ENCODE measurements around the gene NCOA1. TPM values are rescaled to one million over a fixed set of nuclear protein-coding genes. Genes with fewer than 3 reads are reported as not detected.

The NCOA1 gene
- total and polyA plus RNA-seq, 4 experiments from 2014 or later, result 5.9 to 46.2 (median 34.8) TPM

DNA sequence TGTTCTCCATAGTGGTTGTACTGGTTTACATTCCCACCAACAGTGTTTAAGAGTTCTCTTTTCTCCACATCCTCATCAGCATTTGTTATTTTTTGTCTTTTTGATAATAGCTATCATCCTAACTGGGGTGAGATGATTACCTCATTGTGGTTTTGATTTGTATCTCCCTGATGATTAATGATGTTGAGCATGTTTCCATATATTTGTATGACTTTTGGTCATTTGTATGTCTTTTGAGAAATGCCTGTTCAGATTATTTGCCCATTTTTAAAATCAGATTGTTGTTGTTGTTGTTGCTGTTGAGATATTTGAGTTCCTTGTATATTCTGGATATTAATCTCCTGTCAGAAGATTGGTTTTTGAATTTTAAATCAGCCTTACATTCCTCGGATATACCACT is 147.5 kb downstream of the NCOA1 start:
- Mint-ChIP-seq H3K4me3 (no peak overlapping the region), H3K36me3 (peaks cover 1 to 16% of the 10 kb centered on the region in 2 donors), H3K9me3 (peaks cover 0 to 4% (median 0%) of the 10 kb centered on the region in 8 donors), H3K27me3 (no peaks in the 10 kb centered on the region), H3K4me1 (peaks cover 5 to 20% (median 8%) of the 10 kb centered on the region in 4 donors), H3K27ac (no peak overlapping the region)
- DNase-seq, result no peak
- H3K4me3 ChIP-seq (ENCODE audit: low read length in 2 of 2), result no peak overlapping the region
- H3K36me3 ChIP-seq (ENCODE audit: insufficient read depth, low read length), result peaks cover under 1% of the 10 kb centered on the region
- ChIA-PET CTCF (ENCODE audit: partially characterized antibody) (no interaction called here), POLR2A (ENCODE audit: partially characterized antibody) (no interaction called here)
- intact Hi-C loops (cut with micrococcal nuclease), result no loop called here
- no peaks in the 10 kb centered on the region for H3K27me3 ChIP-seq (ENCODE audit: insufficient read depth, low read length)
- no peaks in the 10 kb centered on the region for H3K4me1 ChIP-seq (ENCODE audit: insufficient read depth, low read length)
- H3K9me3 ChIP-seq (ENCODE audit: control insufficient read depth in 1 of 2, low read length in 2 of 2), result no peaks in the 10 kb centered on the region
- H3K27ac ChIP-seq (ENCODE audit: low read depth, low read length), result no peak overlapping the region

DNA sequence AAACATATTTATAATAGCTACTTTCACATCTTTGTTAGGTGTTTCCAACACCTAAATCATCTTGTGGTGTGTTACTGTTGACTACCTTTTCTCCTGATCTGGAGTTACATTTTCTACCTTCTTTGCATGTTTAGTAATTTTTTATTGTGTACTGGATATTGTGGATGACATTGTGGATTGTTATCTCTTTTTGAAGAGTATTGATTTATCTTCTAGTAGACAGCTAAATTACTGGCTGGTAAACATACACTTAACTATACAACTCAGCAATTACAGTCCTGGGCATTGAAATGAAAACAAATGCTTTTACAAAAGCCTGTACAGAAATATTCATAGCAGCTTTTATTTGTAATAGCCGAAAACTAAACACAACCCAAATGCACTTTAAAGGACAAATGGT is 151.3 kb downstream of the NCOA1 start:
- no peaks in the 10 kb centered on the region for H3K9me3 ChIP-seq (ENCODE audit: control insufficient read depth in 1 of 2, low read length in 2 of 2)
- Mint-ChIP-seq H3K9me3 (peaks cover 0 to 4% (median 0%) of the 10 kb centered on the region in 8 donors), H3K27me3 (no peaks in the 10 kb centered on the region), H3K4me1 (peaks cover 5 to 13% (median 7%) of the 10 kb centered on the region in 4 donors), H3K36me3 (peaks cover 6 to 16% of the 10 kb centered on the region in 2 donors), H3K4me3 (no peak overlapping the region), H3K27ac (no peak overlapping the region)
- POLR2A ChIA-PET (ENCODE audit: partially characterized antibody), result interaction anchor here (0.6 kb wide), 1 partner anchor 106 kb away, joined by 4 read pairs; no protein-coding TSS in a partner anchor
- H3K27ac ChIP-seq (ENCODE audit: low read depth, low read length), result no peak overlapping the region
- H3K27me3 ChIP-seq (ENCODE audit: insufficient read depth, low read length), result no peaks in the 10 kb centered on the region
- intact Hi-C loops (cut with micrococcal nuclease), result no loop called here
- DNase-seq, result no peak
- H3K4me3 ChIP-seq (ENCODE audit: low read length in 2 of 2), result no peak overlapping the region
- H3K4me1 ChIP-seq (ENCODE audit: insufficient read depth, low read length), result no peaks in the 10 kb centered on the region
- CTCF ChIA-PET (ENCODE audit: partially characterized antibody), result interaction anchor here (0.6 kb wide), 1 partner anchor 169 kb away, joined by 3 read pairs; no protein-coding TSS in a partner anchor
- peaks cover 6% of the 10 kb centered on the region for H3K36me3 ChIP-seq (ENCODE audit: insufficient read depth, low read length)

DNA sequence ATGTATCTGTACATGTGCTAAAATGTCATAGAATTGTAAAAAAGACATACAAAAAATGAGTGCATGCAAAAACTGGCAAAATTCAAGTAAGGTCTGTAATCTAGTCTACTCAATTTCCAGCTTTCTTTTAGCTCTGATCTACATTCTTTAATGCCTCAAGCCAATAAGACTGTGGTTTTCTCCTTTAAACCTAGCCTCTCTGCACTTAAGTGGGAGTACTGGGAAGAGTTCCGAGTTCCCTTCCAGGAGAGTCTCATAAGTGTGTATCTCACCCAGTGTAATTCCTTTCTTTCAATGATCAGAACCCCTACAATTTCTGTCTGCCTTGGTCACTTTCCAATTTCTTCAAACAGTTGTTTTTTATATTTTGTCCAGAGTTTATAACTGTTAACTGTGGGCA is 152.0 kb downstream of the NCOA1 start:
- DNase-seq, result no peak
- Histone ChIP-seq H3K27ac (ENCODE audit: low read depth, low read length) (no peak overlapping the region), H3K9me3 (ENCODE audit: control insufficient read depth in 1 of 2, low read length in 2 of 2) (no peaks in the 10 kb centered on the region), H3K27me3 (ENCODE audit: insufficient read depth, low read length) (no peaks in the 10 kb centered on the region), H3K36me3 (ENCODE audit: insufficient read depth, low read length) (peaks cover 6% of the 10 kb centered on the region), H3K4me1 (ENCODE audit: insufficient read depth, low read length) (no peaks in the 10 kb centered on the region), H3K4me3 (ENCODE audit: low read length in 2 of 2) (no peak overlapping the region)
- Mint-ChIP-seq H3K36me3 (peaks cover 8 to 12% of the 10 kb centered on the region in 2 donors), H3K27ac (no peak overlapping the region), H3K4me3 (no peak overlapping the region), H3K27me3 (no peaks in the 10 kb centered on the region), H3K4me1 (peaks cover 5 to 13% (median 7%) of the 10 kb centered on the region in 4 donors), H3K9me3 (peaks cover 0 to 4% (median 0%) of the 10 kb centered on the region in 8 donors)
- intact Hi-C loops (cut with micrococcal nuclease), result no loop called here
- CTCF ChIA-PET (ENCODE audit: partially characterized antibody), result interaction anchor here (0.6 kb wide), 1 partner anchor 168 kb away, joined by 3 read pairs; no protein-coding TSS in a partner anchor
- POLR2A ChIA-PET (ENCODE audit: partially characterized antibody), result interaction anchor here (0.6 kb wide), 1 partner anchor 105 kb away, joined by 4 read pairs; no protein-coding TSS in a partner anchor

DNA sequence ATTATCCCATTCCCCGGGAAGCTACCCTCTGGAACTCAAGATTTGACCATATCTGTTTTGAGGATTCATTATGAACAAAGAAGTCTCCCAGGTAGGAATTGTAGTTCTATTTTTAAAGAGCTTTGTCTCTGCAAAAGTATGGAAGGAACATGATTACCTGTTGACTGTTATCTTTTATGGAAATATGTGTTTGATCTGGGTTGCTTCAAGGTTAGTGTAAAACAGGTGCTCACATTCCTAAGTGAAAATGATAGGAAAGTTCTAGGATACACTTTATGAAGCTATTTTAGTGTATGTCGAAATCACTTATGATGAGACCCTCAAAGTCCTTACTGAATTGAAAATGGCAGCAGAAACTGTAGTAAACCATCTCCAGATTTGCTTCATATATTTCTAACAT is 153.0 kb downstream of the NCOA1 start:
- CTCF ChIA-PET (ENCODE audit: partially characterized antibody), result no interaction called here
- intact Hi-C loops (cut with micrococcal nuclease), result no loop called here
- peaks cover 9 to 10% of the 10 kb centered on the region in 2 donors for H3K36me3 Mint-ChIP-seq
- no peak overlapping the region for H3K4me3 ChIP-seq (ENCODE audit: low read length in 2 of 2)
- H3K4me1 Mint-ChIP-seq, result peaks cover 0 to 6% (median 3%) of the 10 kb centered on the region in 4 donors
- H3K4me1 ChIP-seq (ENCODE audit: insufficient read depth, low read length), result no peaks in the 10 kb centered on the region
- H3K4me3 Mint-ChIP-seq, result no peak overlapping the region
- peaks cover 0 to 1% (median 0%) of the 10 kb centered on the region in 8 donors for H3K9me3 Mint-ChIP-seq
- H3K27me3 Mint-ChIP-seq, result no peaks in the 10 kb centered on the region
- H3K27ac Mint-ChIP-seq, result no peak overlapping the region
- H3K9me3 ChIP-seq (ENCODE audit: control insufficient read depth in 1 of 2, low read length in 2 of 2), result no peaks in the 10 kb centered on the region
- no peak for DNase-seq
- POLR2A ChIA-PET (ENCODE audit: partially characterized antibody), result interaction anchor here (0.8 kb wide), 1 partner anchor 16 kb away, joined by 3 read pairs; no protein-coding TSS in a partner anchor
- H3K27ac ChIP-seq (ENCODE audit: low read depth, low read length), result no peak overlapping the region
- peaks cover 6% of the 10 kb centered on the region for H3K36me3 ChIP-seq (ENCODE audit: insufficient read depth, low read length)
- H3K27me3 ChIP-seq (ENCODE audit: insufficient read depth, low read length), result no peaks in the 10 kb centered on the region

DNA sequence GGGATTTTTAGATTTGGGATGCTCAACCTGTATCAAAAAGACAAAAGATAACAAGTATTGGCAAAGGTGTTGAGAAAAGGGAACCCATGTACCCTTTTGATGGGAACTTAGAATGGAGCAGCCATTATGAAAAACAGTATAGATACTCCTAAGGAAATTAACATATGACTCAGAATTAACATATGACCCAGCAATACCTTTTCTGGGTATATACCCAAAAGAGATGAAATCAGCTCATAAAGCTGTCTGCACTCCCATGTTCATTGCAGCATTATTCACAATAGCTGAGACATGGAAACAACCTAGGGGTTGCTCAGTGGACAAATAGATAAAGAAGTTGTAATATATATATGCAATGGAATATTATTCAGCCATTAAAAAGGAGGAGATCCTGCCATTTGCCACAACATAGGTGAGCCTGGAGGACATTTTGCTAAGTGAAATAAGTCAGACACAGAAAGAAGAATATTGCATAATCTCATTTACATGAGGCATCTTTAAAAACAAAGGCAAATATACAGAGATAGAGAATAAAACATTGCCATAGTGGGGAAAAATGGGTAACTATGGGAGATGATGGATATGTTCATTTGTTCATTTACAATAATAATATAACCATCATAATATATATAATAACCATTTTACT is 160.1 kb downstream of the NCOA1 start:
- CTCF ChIA-PET (ENCODE audit: partially characterized antibody), result interaction anchor here (1.7 kb wide), 1 partner anchor 241 kb away, joined by 3 read pairs; no protein-coding TSS in a partner anchor

DNA sequence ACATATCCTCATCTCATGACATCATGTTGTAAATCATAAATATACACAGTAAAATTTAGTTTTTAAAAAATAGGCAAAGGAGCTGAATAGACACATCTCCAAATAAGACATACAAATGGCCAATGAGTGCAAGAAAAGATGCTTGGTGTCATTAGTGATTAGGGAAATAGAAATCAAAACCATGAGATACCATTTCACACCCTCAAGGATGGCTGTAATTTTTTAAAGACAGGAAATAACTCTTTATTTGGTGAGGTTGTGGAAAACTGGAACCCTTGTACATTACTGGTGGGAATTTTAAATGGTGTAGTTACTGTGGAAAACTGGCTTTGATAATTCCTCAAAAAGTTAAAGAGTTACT is 160.6 kb downstream of the NCOA1 start:
- ChIA-PET POLR2A (ENCODE audit: partially characterized antibody) (no interaction called here), CTCF (ENCODE audit: partially characterized antibody) (interaction anchor here (1.7 kb wide), 1 partner anchor 241 kb away, joined by 3 read pairs; no protein-coding TSS in a partner anchor)
- Mint-ChIP-seq H3K27me3 (no peaks in the 10 kb centered on the region), H3K27ac (no peak overlapping the region), H3K4me3 (no peak overlapping the region), H3K36me3 (peaks cover 4 to 13% of the 10 kb centered on the region in 2 donors), H3K9me3 (no peaks in the 10 kb centered on the region), H3K4me1 (peaks cover 3 to 14% (median 5%) of the 10 kb centered on the region in 4 donors)
- Histone ChIP-seq H3K4me3 (ENCODE audit: low read length in 2 of 2) (no peak overlapping the region), H3K9me3 (ENCODE audit: control insufficient read depth in 1 of 2, low read length in 2 of 2) (no peaks in the 10 kb centered on the region), H3K36me3 (ENCODE audit: insufficient read depth, low read length) (no peaks in the 10 kb centered on the region), H3K27me3 (ENCODE audit: insufficient read depth, low read length) (no peaks in the 10 kb centered on the region), H3K27ac (ENCODE audit: low read depth, low read length) (no peak overlapping the region), H3K4me1 (ENCODE audit: insufficient read depth, low read length) (no peaks in the 10 kb centered on the region)
- DNase-seq, result no peak
- intact Hi-C loops (cut with micrococcal nuclease), result no loop called here

More for the DNA sequence above, 160.1 kb downstream of the NCOA1 start:
- Mint-ChIP-seq H3K4me1 (peaks cover 3 to 13% (median 5%) of the 10 kb centered on the region in 4 donors), H3K9me3 (no peaks in the 10 kb centered on the region), H3K36me3 (peaks cover 4 to 13% of the 10 kb centered on the region in 2 donors), H3K4me3 (no peak overlapping the region), H3K27ac (peak overlapping the region in 1 of 7 donors; percentile 31), H3K27me3 (no peaks in the 10 kb centered on the region)
- Histone ChIP-seq H3K4me3 (ENCODE audit: low read length in 2 of 2) (no peak overlapping the region), H3K27ac (ENCODE audit: low read depth, low read length) (no peak overlapping the region), H3K9me3 (ENCODE audit: control insufficient read depth in 1 of 2, low read length in 2 of 2) (no peaks in the 10 kb centered on the region), H3K4me1 (ENCODE audit: insufficient read depth, low read length) (no peaks in the 10 kb centered on the region), H3K27me3 (ENCODE audit: insufficient read depth, low read length) (no peaks in the 10 kb centered on the region), H3K36me3 (ENCODE audit: insufficient read depth, low read length) (no peaks in the 10 kb centered on the region)
- intact Hi-C loops (cut with micrococcal nuclease), result no loop called here
- DNase-seq, result no peak
- POLR2A ChIA-PET (ENCODE audit: partially characterized antibody), result no interaction called here

DNA sequence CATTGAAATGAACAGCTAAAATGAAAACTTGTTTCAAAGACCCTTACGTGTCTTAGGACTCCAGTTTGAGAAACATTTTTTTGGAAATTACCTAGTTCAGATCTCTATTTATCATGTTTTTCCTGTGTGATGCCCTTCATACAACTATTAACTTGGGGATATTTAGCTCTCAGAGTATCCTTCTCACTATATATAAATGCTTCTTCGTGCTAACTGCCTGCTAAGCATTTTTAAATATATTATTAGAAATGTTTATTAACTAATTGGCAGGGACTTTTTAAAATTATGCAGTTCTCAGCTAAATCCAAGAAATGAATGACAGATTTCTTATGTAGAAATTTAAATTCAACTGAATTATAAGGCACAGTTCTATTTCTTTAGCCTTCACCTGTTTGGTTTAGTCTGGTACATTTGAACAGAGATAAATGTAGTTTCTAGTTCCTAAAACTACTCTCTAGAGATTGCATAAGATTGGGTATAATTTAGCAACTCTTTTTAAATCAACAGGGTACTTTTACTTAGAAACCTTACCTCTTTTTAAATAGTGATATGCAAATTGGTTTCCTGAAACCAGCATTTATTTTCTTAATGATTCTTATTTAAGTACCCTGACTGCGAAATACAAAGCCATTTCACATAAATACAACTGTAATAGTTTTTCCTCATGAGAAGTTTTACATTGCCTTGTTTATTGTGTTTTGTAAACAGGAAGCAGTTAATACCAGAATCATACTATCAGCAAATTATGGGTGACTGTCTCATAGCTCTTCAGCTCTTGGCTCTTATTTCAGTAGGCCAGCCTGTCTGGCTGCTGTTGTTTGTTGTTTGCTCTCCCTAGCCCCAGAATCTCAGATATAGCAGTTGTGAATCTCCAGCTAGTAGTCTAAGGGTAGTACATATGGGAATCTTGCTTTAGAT is 161.5 kb downstream of the NCOA1 start:
- CTCF ChIA-PET (ENCODE audit: partially characterized antibody), result interaction anchor here (1.7 kb wide), 1 partner anchor 242 kb away, joined by 3 read pairs; no protein-coding TSS in a partner anchor

More for the DNA sequence above, 161.5 kb downstream of the NCOA1 start:
- no peaks in the 10 kb centered on the region for H3K9me3 Mint-ChIP-seq
- H3K36me3 Mint-ChIP-seq, result peaks cover 4 to 13% of the 10 kb centered on the region in 2 donors
- intact Hi-C loops (cut with micrococcal nuclease), result no loop called here
- no peak overlapping the region for H3K4me3 Mint-ChIP-seq
- H3K27ac Mint-ChIP-seq, result peak overlapping the region in 1 of 7 donors; percentile 13
- H3K4me1 ChIP-seq (ENCODE audit: insufficient read depth, low read length), result no peaks in the 10 kb centered on the region
- no peak for DNase-seq
- H3K36me3 ChIP-seq (ENCODE audit: insufficient read depth, low read length), result no peaks in the 10 kb centered on the region
- no peaks in the 10 kb centered on the region for H3K27me3 ChIP-seq (ENCODE audit: insufficient read depth, low read length)
- no peak overlapping the region for H3K27ac ChIP-seq (ENCODE audit: low read depth, low read length)
- no peaks in the 10 kb centered on the region for H3K9me3 ChIP-seq (ENCODE audit: control insufficient read depth in 1 of 2, low read length in 2 of 2)
- no peaks in the 10 kb centered on the region for H3K27me3 Mint-ChIP-seq
- H3K4me1 Mint-ChIP-seq, result peaks cover 3 to 14% (median 8%) of the 10 kb centered on the region in 4 donors
- POLR2A ChIA-PET (ENCODE audit: partially characterized antibody), result no interaction called here
- no peak overlapping the region for H3K4me3 ChIP-seq (ENCODE audit: low read length in 2 of 2)

Data from CD4-positive, alpha-beta memory T cell (primary cell).